ENCODE measurements around the gene POLG.

Gene POLG

GRCh38 chr15:89326316-89326715 lies 8.3 kb downstream of the POLG start:
- DNase-seq (ENCODE audit: low read depth, low spot score), result no peak

GRCh38 chr15:89325039-89325803 lies 9.4 kb downstream of the POLG start:
- DNase-seq (ENCODE audit: low read depth, low spot score), result no peak

GRCh38 chr15:89323825-89324224 lies 10.8 kb downstream of the POLG start:
- DNase-seq (ENCODE audit: low read depth, low spot score), result no peak

- DNase-seq (ENCODE audit: low read depth, low spot score), result no peak
Observed at GRCh38 chr15:89322822-89323221, 11.8 kb downstream of the POLG start.

- no peak for DNase-seq (ENCODE audit: low read depth, low spot score)
Observed at GRCh38 chr15:89321521-89322410, 12.9 kb downstream of the POLG start.

GRCh38 chr15:89320200-89320599 lies 14.4 kb downstream of the POLG start:
- no peak for DNase-seq (ENCODE audit: low read depth, low spot score)

- DNase-seq (ENCODE audit: low read depth, low spot score), result no peak
Observed at GRCh38 chr15:89319678-89320077, 14.9 kb downstream of the POLG start.

- no peak for DNase-seq (ENCODE audit: low read depth, low spot score)
Observed at GRCh38 chr15:89317186-89317720, 17.4 kb downstream of the POLG start.

- no peak for DNase-seq (ENCODE audit: low read depth, low spot score)
Observed at GRCh38 chr15:89316504-89316903, 18.1 kb downstream of the POLG start.

GRCh38 chr15:89315375-89315929 lies 19.2 kb downstream of the POLG start:
- no peak for DNase-seq (ENCODE audit: low read depth, low spot score)

- no peak for DNase-seq (ENCODE audit: low read depth, low spot score)
Observed at GRCh38 chr15:89309993-89310392, 24.6 kb downstream of the POLG start.

- DNase-seq (ENCODE audit: low read depth, low spot score), result no peak
Observed at GRCh38 chr15:89308236-89308635, 26.4 kb downstream of the POLG start.

GRCh38 chr15:89307791-89308190 lies 26.8 kb downstream of the POLG start:
- no peak for DNase-seq (ENCODE audit: low read depth, low spot score)

GRCh38 chr15:89307046-89307587 lies 27.5 kb downstream of the POLG start:
- no peak for DNase-seq (ENCODE audit: low read depth, low spot score)

- no peak for DNase-seq (ENCODE audit: low read depth, low spot score)
Observed at GRCh38 chr15:89305395-89305794, 29.2 kb downstream of the POLG start.

- DNase-seq (ENCODE audit: low read depth, low spot score), result no peak
Observed at GRCh38 chr15:89303986-89304385, 30.6 kb downstream of the POLG start.

- DNase-seq (ENCODE audit: low read depth, low spot score), result no peak
Observed at GRCh38 chr15:89301304-89302089, 33.1 kb downstream of the POLG start.

GRCh38 chr15:89299896-89300295 lies 34.7 kb downstream of the POLG start:
- DNase-seq (ENCODE audit: low read depth, low spot score), result no peak

- no peak for DNase-seq (ENCODE audit: low read depth, low spot score)
Observed at GRCh38 chr15:89293012-89293411, 41.6 kb downstream of the POLG start.

- no peak for DNase-seq (ENCODE audit: low read depth, low spot score)
Observed at GRCh38 chr15:89291934-89292438, 42.6 kb downstream of the POLG start.

- DNase-seq (ENCODE audit: low read depth, low spot score), result no peak
Observed at GRCh38 chr15:89283201-89283600, 51.4 kb downstream of the POLG start.
